MM.1S (cell line): ENCODE data around the gene RTBDN.
"Not testable (repeated sequence)": the region's sequence is repeated elsewhere in the genome, so short reads cannot be mapped to it uniquely, and the experiment has no call there.

Source experiments
- DNase-seq: peaks from one replicate; pipeline ENCODE4 v3.0.0-alpha.2; 2015
- H2AFZ ChIP-seq: fragments of 300-600 bp; sonication (generic); 2 replicates; pipeline ENCODE4 v1.6.0; 2016; ENCODE audit warnings: antibody characterized with exemption, low read length
- H3F3A ChIP-seq: fragments of 300-600 bp; sonication (generic); 2 replicates; pipeline ENCODE4 v1.6.1; 2016; ENCODE audit warnings: mild to moderate bottlenecking, antibody characterized with exemption, low read length, moderate library complexity, mixed read lengths; ENCODE audit not compliant: insufficient read depth
- H3K27ac ChIP-seq: fragments of 300-600 bp; sonication (generic); 2 replicates; pipeline ENCODE4 v1.5.1; 2016; ENCODE audit warnings: mild to moderate bottlenecking, low read length
- H3K27me3 ChIP-seq: fragments of 300-600 bp; sonication (generic); replicated peaks from 2 replicates; pipeline ENCODE4 v1.6.0; 2016; ENCODE audit warnings: low read length; ENCODE audit not compliant: insufficient read depth
- H3K36me3 ChIP-seq: fragments of 300-600 bp; sonication (generic); replicated peaks from 2 replicates; pipeline ENCODE4 v1.6.1; 2016; ENCODE audit warnings: mild to moderate bottlenecking, low read length, mixed read lengths; ENCODE audit not compliant: insufficient read depth
- H3K4me1 ChIP-seq: fragments of 300-600 bp; sonication (generic); 2 replicates; pipeline ENCODE4 v1.6.1; 2016; ENCODE audit warnings: low read length, mixed read lengths
- H3K4me2 ChIP-seq: fragments of 300-600 bp; sonication (generic); 2 replicates; pipeline ENCODE4 v1.6.0; 2016; ENCODE audit warnings: low read depth, low read length
- H3K4me3 ChIP-seq: fragments of 300-600 bp; sonication (generic); 2 replicates; pipeline ENCODE4 v1.5.1; 2016; ENCODE audit warnings: low read length, mixed read lengths
- H3K79me2 ChIP-seq: fragments of 300-600 bp; sonication (generic); 2 replicates; pipeline ENCODE4 v1.6.1; 2016; ENCODE audit warnings: mixed run types, low read length, mixed read lengths
- H3K9ac ChIP-seq: fragments of 300-600 bp; sonication (generic); 2 replicates; pipeline ENCODE4 v1.6.1; 2016; ENCODE audit warnings: low read length, mixed read lengths
- H3K9me2 ChIP-seq: fragments of 300-600 bp; sonication (generic); replicated peaks from 2 replicates; pipeline ENCODE4 v1.6.1; 2016; ENCODE audit warnings: mild to moderate bottlenecking, low read length, mixed read lengths; ENCODE audit not compliant: insufficient read depth
- H3K9me3 ChIP-seq: fragments of 300-600 bp; sonication (generic); replicated peaks from 2 replicates; pipeline ENCODE4 v1.6.1; 2016; ENCODE audit warnings: mild to moderate bottlenecking, low read length, mixed read lengths; ENCODE audit not compliant: insufficient read depth
- H4K20me1 ChIP-seq: fragments of 300-600 bp; sonication (generic); 2 replicates; pipeline ENCODE4 v1.6.1; 2016; ENCODE audit warnings: mild to moderate bottlenecking, low read length, moderate library complexity, mixed read lengths; ENCODE audit not compliant: insufficient read depth
- CTCF ChIP-seq: fragments of 300-600 bp; sonication (generic); IDR thresholded peaks from 2 replicates; pipeline ENCODE4 v1.5.1; 2016; ENCODE audit warnings: antibody characterized with exemption, low read length, mixed read lengths
- EZH2 ChIP-seq: fragments of 300-600 bp; sonication (generic); optimal IDR thresholded peaks from 2 replicates; pipeline ENCODE3; 2017; ENCODE audit warnings: low read depth, mild to moderate bottlenecking, antibody characterized with exemption, low read length, mixed read lengths
- EZH2phosphoT487 ChIP-seq: fragments of 300-600 bp; sonication (generic); IDR thresholded peaks from 2 replicates; pipeline ENCODE4 v1.6.1; 2018; ENCODE audit warnings: antibody characterized with exemption, low read length

The RTBDN gene

GRCh38 chr19:12825254-12826131 is 8.9 kb downstream of the RTBDN start:
- H3K9ac ChIP-seq, result no peak overlapping the region

GRCh38 chr19:12821761-12822160 is 12.6 kb downstream of the RTBDN start:
- no peak overlapping the region for H3K9ac ChIP-seq
- H3K27me3 ChIP-seq, result peaks cover 16% of the 10 kb centered on the region
- H3K36me3 ChIP-seq, result no peaks in the 10 kb centered on the region
- no peaks in the 10 kb centered on the region for H3K79me2 ChIP-seq
- H3K4me3 ChIP-seq, result no peak overlapping the region
- H3K9me2 ChIP-seq, result no peaks in the 10 kb centered on the region
- H3K4me2 ChIP-seq, result no peak overlapping the region
- H3K4me1 ChIP-seq, result no peaks in the 10 kb centered on the region
- H3K9me3 ChIP-seq, result no peaks in the 10 kb centered on the region
- TF ChIP-seq CTCF (no peak), EZH2 (no peak), EZH2phosphoT487 (no peak)
- no peak overlapping the region for H2AFZ ChIP-seq
- H3K27ac ChIP-seq, result no peak overlapping the region
- H3F3A ChIP-seq, result no peaks in the 10 kb centered on the region
- H4K20me1 ChIP-seq, result no peaks in the 10 kb centered on the region
- DNase-seq, result no peak

More at GRCh38 chr19:12825254-12826131, 8.9 kb downstream of the RTBDN start:
- Histone ChIP-seq H2AFZ (no peak overlapping the region), H3K4me1 (no peaks in the 10 kb centered on the region), H3K9me2 (no peaks in the 10 kb centered on the region), H3K36me3 (no peaks in the 10 kb centered on the region), H3K27me3 (peaks cover 47% of the 10 kb centered on the region), H3K27ac (no peak overlapping the region), H3K4me2 (no peak overlapping the region), H3K4me3 (no peak overlapping the region), H3K9me3 (no peaks in the 10 kb centered on the region), H3K79me2 (no peaks in the 10 kb centered on the region), H3F3A (no peaks in the 10 kb centered on the region), H4K20me1 (no peaks in the 10 kb centered on the region)
- DNase-seq, result no peak
- peak; percentile 40 for TF ChIP-seq CTCF
- no peak for TF ChIP-seq EZH2
- no peak for TF ChIP-seq EZH2phosphoT487

GRCh38 chr19:12817810-12818209 is 16.6 kb downstream of the RTBDN start:
- H3K9ac ChIP-seq, H3K36me3 ChIP-seq, H3K9me3 ChIP-seq, H2AFZ ChIP-seq, H3K4me1 ChIP-seq, H3K4me2 ChIP-seq, H3K27me3 ChIP-seq, H3K79me2 ChIP-seq, H3K27ac ChIP-seq, H3K4me3 ChIP-seq, H3F3A ChIP-seq, H3K9me2 ChIP-seq, H4K20me1 ChIP-seq, DNase-seq: not testable (repeated sequence)

- not testable (repeated sequence) for DNase-seq, H3K4me1 ChIP-seq, H2AFZ ChIP-seq, H4K20me1 ChIP-seq, H3K36me3 ChIP-seq, H3K27me3 ChIP-seq, H3K4me2 ChIP-seq, H3K9me3 ChIP-seq, H3K9me2 ChIP-seq, H3K27ac ChIP-seq, H3K79me2 ChIP-seq, H3K4me3 ChIP-seq, H3K9ac ChIP-seq, H3F3A ChIP-seq
Observed at GRCh38 chr19:12817188-12817587, 17.2 kb downstream of the RTBDN start.
